Colonic mucosa (tissue), 4 donors: ENCODE data around the gene H3-3A. TPM values are rescaled to one million over a fixed set of nuclear protein-coding genes. Genes with fewer than 3 reads are reported as not detected.

Experiments used
- DNase-seq: peaks from one replicate; pipeline ENCODE4 v3.0.0-alpha.2; 2020
- H3K27ac ChIP-seq: fragments of 200-600 bp; one replicate; pipeline ENCODE4 v1.8.0; 2021
- H3K27me3 ChIP-seq: fragments of 200-600 bp; one replicate; pipeline ENCODE4 v1.8.0; 2021
- H3K36me3 ChIP-seq: fragments of 200-600 bp; one replicate; pipeline ENCODE4 v1.8.0; 2021
- H3K4me1 ChIP-seq: fragments of 200-600 bp; one replicate; pipeline ENCODE4 v1.8.0; 2021; ENCODE audit warnings: mild to moderate bottlenecking
- H3K4me3 ChIP-seq: fragments of 200-600 bp; one replicate; pipeline ENCODE4 v1.8.0; 2021
- H3K9ac ChIP-seq, 2 donors: one replicate each; pipeline ENCODE4 v1.7.0; 2013; ENCODE audit warnings: control low read depth in 2 of 2, low read depth in 2 of 2, low read length in 2 of 2
- H3K9me3 ChIP-seq: fragments of 200-600 bp; one replicate; pipeline ENCODE4 v1.8.0; 2021
- CTCF ChIP-seq: fragments of 200-600 bp; IDR thresholded peaks from one replicate; pipeline ENCODE4 v1.8.0; 2022; ENCODE audit warnings: antibody characterized with exemption, mild to moderate bottlenecking
- intact Hi-C: fragments of 100-400 bp; cut with DNase I; formaldehyde crosslinking; loops from one replicate; pipeline ENCODE4 v1.14.1; 2022
- total RNA-seq, 2 donors: library from RNA; stranded (reverse); fragmentation: NEBNext Ultra II Directional in 1 of 2; extraction: Animal tissue kit (Norgen Biotek cat#: 25700) in 1 of 2; gene quantifications; one replicate each; pipeline ENCODE4 v1.2.1, GENCODE V29; 2021
- donor health status: healthy.
- donor health status: DM: no; HTN: no; CAD: no.
- donor health status: DM: no; HTN: no; CAD: no.

Gene H3-3A
- total RNA-seq, 2 donors from 2014 or later, result 680 to 810 TPM

GRCh38 chr1:226063977-226064815 lies 1.7 kb downstream of the H3-3A start:
- Histone ChIP-seq H3K27ac (peak overlapping the region; percentile 100), H3K9me3 (no peaks in the 10 kb centered on the region), H3K27me3 (no peaks in the 10 kb centered on the region), H3K36me3 (peaks cover 10% of the 10 kb centered on the region), H3K9ac (peak overlapping the region; percentile 95 to 98), H3K4me1 (peaks cover 4% of the 10 kb centered on the region), H3K4me3 (peak overlapping the region; percentile 76)
- intact Hi-C loops, result loop anchor here (5.0 kb wide), 1 partner anchor 67 kb away; the partner anchor contains the start of gene SDE2
- DNase-seq, result peak; percentile 28
- peak; percentile 66 for TF ChIP-seq CTCF

DNA sequence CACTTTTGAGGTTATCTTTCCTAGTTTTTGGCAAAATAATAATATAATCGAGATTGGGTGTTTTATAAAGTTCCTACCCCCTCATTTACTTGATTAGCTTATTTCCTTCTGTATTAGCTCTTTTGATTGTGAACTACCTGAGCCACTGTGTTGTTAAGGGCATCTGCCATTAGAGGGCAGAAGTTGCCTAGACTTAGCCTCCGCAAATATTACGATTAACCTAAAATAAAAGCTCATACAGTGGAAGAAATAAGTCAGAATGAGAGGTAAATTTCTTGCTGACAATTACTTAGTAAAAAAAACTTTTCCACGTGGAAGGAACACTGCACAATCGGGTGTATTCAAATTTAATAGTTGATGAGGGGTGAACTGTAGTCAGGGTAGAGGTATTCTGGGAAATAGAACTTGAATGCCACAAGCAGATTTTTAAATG lies 2.3 kb downstream of the H3-3A start:
- H3K27me3 ChIP-seq, result no peaks in the 10 kb centered on the region
- TF ChIP-seq CTCF, result peak; percentile 43
- H3K27ac ChIP-seq, result peak overlapping the region; percentile 100
- intact Hi-C loops, result loop anchor here (5.0 kb wide), 2 partner anchors 68 to 122 kb away; partner anchors contain the start of genes ACBD3 and SDE2
- H3K9me3 ChIP-seq, result no peaks in the 10 kb centered on the region
- no peak overlapping the region for H3K9ac ChIP-seq
- peaks cover 4% of the 10 kb centered on the region for H3K4me1 ChIP-seq
- H3K4me3 ChIP-seq, result peak overlapping the region; percentile 76
- DNase-seq, result peak; percentile 66
- H3K36me3 ChIP-seq, result peaks cover 10% of the 10 kb centered on the region

GRCh38 chr1:226066415-226067078 lies 4.0 kb downstream of the H3-3A start:
- no peak overlapping the region for H3K9ac ChIP-seq
- no peak overlapping the region for H3K4me3 ChIP-seq
- H3K9me3 ChIP-seq, result no peaks in the 10 kb centered on the region
- TF ChIP-seq CTCF, result no peak
- no peak overlapping the region for H3K27ac ChIP-seq
- DNase-seq, result no peak
- no peaks in the 10 kb centered on the region for H3K27me3 ChIP-seq
- no peaks in the 10 kb centered on the region for H3K4me1 ChIP-seq
- peaks cover 10% of the 10 kb centered on the region for H3K36me3 ChIP-seq
- intact Hi-C loops, result loop anchor here (1.0 to 5.0 kb wide), 2 partner anchors 55 to 121 kb away; partner anchors contain the start of gene ACBD3

DNA sequence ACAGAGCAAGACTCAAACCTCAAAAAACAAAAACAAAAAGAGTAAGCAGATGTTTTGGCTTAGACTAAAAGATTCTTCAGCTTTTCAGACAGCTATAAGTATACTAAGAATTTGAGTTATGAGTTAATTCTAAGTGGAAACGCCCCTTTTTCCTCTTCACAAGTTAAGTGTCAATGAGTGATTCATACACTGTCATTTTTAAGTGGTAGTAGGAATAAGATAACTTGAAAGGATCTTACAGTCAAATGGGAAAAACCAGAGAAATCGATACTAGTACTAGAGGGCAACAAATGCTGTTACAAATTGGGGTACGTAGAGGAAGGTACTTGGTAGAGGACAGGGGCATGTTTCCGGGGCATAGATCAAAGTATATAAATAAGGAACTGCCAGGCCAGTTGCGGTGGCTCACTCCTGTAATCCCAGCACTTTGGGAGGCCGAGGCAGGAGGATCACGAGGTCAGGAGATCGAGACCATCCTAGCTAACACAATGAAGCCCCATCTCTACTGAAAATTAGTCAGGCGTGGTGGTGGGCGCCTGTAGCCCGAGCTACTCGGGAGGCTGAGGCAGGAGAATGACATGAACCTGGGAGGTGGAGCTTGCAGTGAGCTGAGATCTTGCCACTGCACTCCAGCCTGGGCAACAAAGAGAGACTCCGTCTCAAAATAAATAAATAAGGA lies 7.4 kb downstream of the H3-3A start:
- Histone ChIP-seq H3K27me3 (no peaks in the 10 kb centered on the region), H3K36me3 (peaks cover 18% of the 10 kb centered on the region)
- intact Hi-C loops, result loop anchor here (5.0 kb wide), 1 partner anchor 117 kb away; the partner anchor contains the start of gene ACBD3

More for the DNA sequence above, 7.4 kb downstream of the H3-3A start:
- Histone ChIP-seq H3K4me1 (no peaks in the 10 kb centered on the region), H3K9me3 (no peaks in the 10 kb centered on the region), H3K27ac (no peak overlapping the region), H3K4me3 (no peak overlapping the region), H3K9ac (no peak overlapping the region)
- TF ChIP-seq CTCF, result no peak
- no peak for DNase-seq
